HL-60 (cell line): ENCODE measurements around the gene ARPP21.

Experiments
- POLR2AphosphoS5 ChIP-seq: IDR thresholded peaks from 2 replicates; pipeline ENCODE4 v1.6.1; 2012; ENCODE audit warnings: low read depth
- TF ChIP-seq, protein P1 (sequence below): IDR thresholded peaks from 2 replicates; pipeline ENCODE4 v1.6.1; 2012; ENCODE audit warnings: low read depth; ENCODE audit not compliant: insufficient replicate concordance
- TF ChIP-seq, protein P2 (sequence below): IDR thresholded peaks from one replicate; pipeline ENCODE4 v1.5.1; 2011; ENCODE audit warnings: low read length, control low read depth, inconsistent platforms; ENCODE audit not compliant: insufficient read depth

DNA sequence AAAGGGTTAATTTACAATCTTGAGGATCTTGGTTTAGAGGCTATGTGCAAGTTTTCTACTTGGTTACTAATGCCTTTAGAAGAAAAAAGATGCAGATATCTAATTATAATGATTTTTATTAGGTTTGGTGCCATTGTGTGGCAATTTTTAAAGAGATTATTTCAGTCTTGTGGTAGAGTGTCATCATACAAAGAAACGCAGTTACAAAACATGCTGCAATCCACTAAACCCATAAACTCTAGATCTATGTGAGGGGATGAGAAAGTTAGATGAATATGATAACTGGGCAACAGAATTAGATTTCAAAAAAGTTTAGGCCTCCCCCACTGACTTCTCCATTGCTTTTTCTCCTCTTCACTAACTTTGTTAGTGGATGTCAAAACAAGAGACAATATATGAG, 106.0 kb downstream of the ARPP21 start:
- TF ChIP-seq, protein P1, sequence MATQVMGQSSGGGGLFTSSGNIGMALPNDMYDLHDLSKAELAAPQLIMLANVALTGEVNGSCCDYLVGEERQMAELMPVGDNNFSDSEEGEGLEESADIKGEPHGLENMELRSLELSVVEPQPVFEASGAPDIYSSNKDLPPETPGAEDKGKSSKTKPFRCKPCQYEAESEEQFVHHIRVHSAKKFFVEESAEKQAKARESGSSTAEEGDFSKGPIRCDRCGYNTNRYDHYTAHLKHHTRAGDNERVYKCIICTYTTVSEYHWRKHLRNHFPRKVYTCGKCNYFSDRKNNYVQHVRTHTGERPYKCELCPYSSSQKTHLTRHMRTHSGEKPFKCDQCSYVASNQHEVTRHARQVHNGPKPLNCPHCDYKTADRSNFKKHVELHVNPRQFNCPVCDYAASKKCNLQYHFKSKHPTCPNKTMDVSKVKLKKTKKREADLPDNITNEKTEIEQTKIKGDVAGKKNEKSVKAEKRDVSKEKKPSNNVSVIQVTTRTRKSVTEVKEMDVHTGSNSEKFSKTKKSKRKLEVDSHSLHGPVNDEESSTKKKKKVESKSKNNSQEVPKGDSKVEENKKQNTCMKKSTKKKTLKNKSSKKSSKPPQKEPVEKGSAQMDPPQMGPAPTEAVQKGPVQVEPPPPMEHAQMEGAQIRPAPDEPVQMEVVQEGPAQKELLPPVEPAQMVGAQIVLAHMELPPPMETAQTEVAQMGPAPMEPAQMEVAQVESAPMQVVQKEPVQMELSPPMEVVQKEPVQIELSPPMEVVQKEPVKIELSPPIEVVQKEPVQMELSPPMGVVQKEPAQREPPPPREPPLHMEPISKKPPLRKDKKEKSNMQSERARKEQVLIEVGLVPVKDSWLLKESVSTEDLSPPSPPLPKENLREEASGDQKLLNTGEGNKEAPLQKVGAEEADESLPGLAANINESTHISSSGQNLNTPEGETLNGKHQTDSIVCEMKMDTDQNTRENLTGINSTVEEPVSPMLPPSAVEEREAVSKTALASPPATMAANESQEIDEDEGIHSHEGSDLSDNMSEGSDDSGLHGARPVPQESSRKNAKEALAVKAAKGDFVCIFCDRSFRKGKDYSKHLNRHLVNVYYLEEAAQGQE, result no peak
- no peak for TF ChIP-seq POLR2AphosphoS5
- TF ChIP-seq, protein P2, sequence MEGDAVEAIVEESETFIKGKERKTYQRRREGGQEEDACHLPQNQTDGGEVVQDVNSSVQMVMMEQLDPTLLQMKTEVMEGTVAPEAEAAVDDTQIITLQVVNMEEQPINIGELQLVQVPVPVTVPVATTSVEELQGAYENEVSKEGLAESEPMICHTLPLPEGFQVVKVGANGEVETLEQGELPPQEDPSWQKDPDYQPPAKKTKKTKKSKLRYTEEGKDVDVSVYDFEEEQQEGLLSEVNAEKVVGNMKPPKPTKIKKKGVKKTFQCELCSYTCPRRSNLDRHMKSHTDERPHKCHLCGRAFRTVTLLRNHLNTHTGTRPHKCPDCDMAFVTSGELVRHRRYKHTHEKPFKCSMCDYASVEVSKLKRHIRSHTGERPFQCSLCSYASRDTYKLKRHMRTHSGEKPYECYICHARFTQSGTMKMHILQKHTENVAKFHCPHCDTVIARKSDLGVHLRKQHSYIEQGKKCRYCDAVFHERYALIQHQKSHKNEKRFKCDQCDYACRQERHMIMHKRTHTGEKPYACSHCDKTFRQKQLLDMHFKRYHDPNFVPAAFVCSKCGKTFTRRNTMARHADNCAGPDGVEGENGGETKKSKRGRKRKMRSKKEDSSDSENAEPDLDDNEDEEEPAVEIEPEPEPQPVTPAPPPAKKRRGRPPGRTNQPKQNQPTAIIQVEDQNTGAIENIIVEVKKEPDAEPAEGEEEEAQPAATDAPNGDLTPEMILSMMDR, result no peak
